Karpas-422 (cell line): Measurements from ENCODE around the gene VSIG10. TPM values are rescaled to one million over a fixed set of nuclear protein-coding genes. Genes with fewer than 3 reads are reported as not detected.

Source experiments
- DNase-seq: peaks from one replicate; pipeline ENCODE4 v3.0.0-alpha.2; 2015
- H2AFZ ChIP-seq: fragments of 200-600 bp; sonication (generic); 2 replicates; pipeline ENCODE4 v1.6.1; 2014; ENCODE audit warnings: antibody characterized with exemption, low read length, mixed read lengths
- H3K27ac ChIP-seq: fragments of 200-600 bp; sonication (generic); 2 replicates; pipeline ENCODE4 v1.5.1; 2014; ENCODE audit warnings: mild to moderate bottlenecking, low read length, moderate library complexity
- H3K27me3 ChIP-seq: fragments of 200-600 bp; sonication (generic); 2 replicates; pipeline ENCODE4 v1.6.1; 2014; ENCODE audit warnings: low read length, mixed read lengths
- H3K36me3 ChIP-seq: fragments of 200-600 bp; sonication (generic); 2 replicates; pipeline ENCODE4 v1.6.1; 2014; ENCODE audit warnings: low read length, mixed read lengths; ENCODE audit not compliant: insufficient read depth
- H3K4me1 ChIP-seq: fragments of 200-600 bp; sonication (generic); 2 replicates; pipeline ENCODE4 v1.6.1; 2014; ENCODE audit warnings: mild to moderate bottlenecking, low read length, mixed read lengths
- H3K4me2 ChIP-seq: fragments of 200-600 bp; sonication (generic); 2 replicates; pipeline ENCODE4 v1.6.1; 2014; ENCODE audit warnings: low read length, low read depth, mild to moderate bottlenecking; ENCODE audit not compliant: poor library complexity, severe bottlenecking
- H3K4me3 ChIP-seq: fragments of 200-600 bp; sonication (generic); 2 replicates; pipeline ENCODE4 v1.5.1; 2014; ENCODE audit warnings: mild to moderate bottlenecking, antibody characterized with exemption, low read length, mixed read lengths
- H3K79me2 ChIP-seq: fragments of 200-600 bp; sonication (generic); 2 replicates; pipeline ENCODE4 v1.6.1; 2014; ENCODE audit warnings: mild to moderate bottlenecking, low read length, mixed read lengths
- H3K9ac ChIP-seq: fragments of 200-600 bp; sonication (generic); 2 replicates; pipeline ENCODE4 v1.6.0; 2014; ENCODE audit warnings: low read length
- H3K9me2 ChIP-seq: fragments of 200-600 bp; sonication (generic), shearing (Covaris generic); replicated peaks from 2 replicates; pipeline ENCODE4 v1.6.0; 2014; ENCODE audit warnings: mild to moderate bottlenecking, low read length, moderate library complexity; ENCODE audit not compliant: insufficient read depth
- H3K9me3 ChIP-seq: fragments of 300-700, 200-600 bp; sonication (generic); 2 replicates; pipeline ENCODE4 v1.6.1; 2014; ENCODE audit warnings: low read length, mixed read lengths
- H4K20me1 ChIP-seq: fragments of 200-600 bp; sonication (generic); 2 replicates; pipeline ENCODE4 v1.6.1; 2014; ENCODE audit warnings: mild to moderate bottlenecking, antibody characterized with exemption, low read length, low read depth; ENCODE audit not compliant: insufficient read depth
- small RNA-seq: library from RNA; depleted of rRNA; stranded (forward); fragments of <200 nt; gene quantifications from one replicate; pipeline ENCODE3, GENCODE V24; 2014
- total RNA-seq: library from RNA; depleted of rRNA; stranded (reverse); fragments of >200 nt; shearing (Covaris generic); gene quantifications from 2 replicates; pipeline ENCODE4 v1.2.3, GENCODE V29; 2014; ENCODE audit warnings: low replicate concordance; rRNA removed

VSIG10 gene
- total RNA-seq, 1 experiment from 2014 or later, result 5.0 TPM

DNA sequence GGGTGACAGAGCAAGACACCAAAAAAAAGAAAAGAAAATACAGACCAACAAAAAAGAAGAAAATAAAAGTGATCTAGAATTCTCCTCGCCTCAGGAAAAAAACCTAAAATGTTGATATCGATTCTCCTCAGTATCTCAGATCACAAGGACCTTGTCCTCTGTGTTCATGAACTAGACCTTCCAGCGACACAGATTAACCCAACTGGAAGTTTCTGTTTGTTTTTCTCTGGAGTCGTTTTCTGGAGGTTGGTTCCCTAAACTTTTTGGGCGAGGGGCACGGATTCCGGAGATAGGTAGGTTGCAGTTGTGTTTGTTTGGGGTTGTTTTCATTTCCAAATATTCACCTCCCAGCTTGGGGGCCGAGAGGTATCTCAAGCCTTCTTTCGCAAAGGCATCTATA lies 87.9 kb downstream of the VSIG10 start:
- Histone ChIP-seq H3K9me3 (no peaks in the 10 kb centered on the region), H3K36me3 (peaks cover 26% of the 10 kb centered on the region), H3K4me3 (peak overlapping the region; percentile 89; the same call in 1 of the 2 replicates), H2AFZ (no peak overlapping the region), H3K4me2 (peak overlapping the region; percentile 79), H4K20me1 (no peaks in the 10 kb centered on the region), H3K4me1 (peaks cover 17% of the 10 kb centered on the region), H3K9ac (peak overlapping the region; percentile 84), H3K27ac (no peak overlapping the region), H3K9me2 (no peaks in the 10 kb centered on the region), H3K79me2 (peaks cover 36% of the 10 kb centered on the region), H3K27me3 (no peaks in the 10 kb centered on the region)
- no peak for DNase-seq

GRCh38 chr12:118015306-118015705 lies 88.5 kb downstream of the VSIG10 start:
- Histone ChIP-seq H3K27ac (no peak overlapping the region), H3K9me3 (no peaks in the 10 kb centered on the region), H3K9me2 (no peaks in the 10 kb centered on the region), H3K4me2 (no peak overlapping the region), H2AFZ (no peak overlapping the region), H3K79me2 (peaks cover 32% of the 10 kb centered on the region), H3K4me1 (peaks cover 17% of the 10 kb centered on the region), H3K9ac (no peak overlapping the region), H3K36me3 (peaks cover 20% of the 10 kb centered on the region), H3K27me3 (no peaks in the 10 kb centered on the region), H3K4me3 (no peak overlapping the region), H4K20me1 (no peaks in the 10 kb centered on the region)
- no peak for DNase-seq

Small RNAs within 50 kb of the gene (small RNA-seq; reads per million reads assigned to genes)
- gene AC131159.1, result not detected

Other genes with a start within 250 kb of the VSIG10 start
- 0.04 TPM in 1 of 2 replicates, not detected in the other for gene KSR2, start 135.0 kb downstream of the VSIG10 start, total RNA-seq
- 28.7 and 41.1 TPM in 2 replicates for gene RFC5, start 87.3 kb downstream of the VSIG10 start, total RNA-seq
- gene WSB2, start 42.8 kb downstream of the VSIG10 start, total RNA-seq, result 28.8 and 49.1 TPM in 2 replicates
- 138 and 168 TPM in 2 replicates for gene PEBP1, start 32.1 kb upstream of the VSIG10 start, total RNA-seq